Measurements from ENCODE around the gene TCF3.

The TCF3 gene

DNA sequence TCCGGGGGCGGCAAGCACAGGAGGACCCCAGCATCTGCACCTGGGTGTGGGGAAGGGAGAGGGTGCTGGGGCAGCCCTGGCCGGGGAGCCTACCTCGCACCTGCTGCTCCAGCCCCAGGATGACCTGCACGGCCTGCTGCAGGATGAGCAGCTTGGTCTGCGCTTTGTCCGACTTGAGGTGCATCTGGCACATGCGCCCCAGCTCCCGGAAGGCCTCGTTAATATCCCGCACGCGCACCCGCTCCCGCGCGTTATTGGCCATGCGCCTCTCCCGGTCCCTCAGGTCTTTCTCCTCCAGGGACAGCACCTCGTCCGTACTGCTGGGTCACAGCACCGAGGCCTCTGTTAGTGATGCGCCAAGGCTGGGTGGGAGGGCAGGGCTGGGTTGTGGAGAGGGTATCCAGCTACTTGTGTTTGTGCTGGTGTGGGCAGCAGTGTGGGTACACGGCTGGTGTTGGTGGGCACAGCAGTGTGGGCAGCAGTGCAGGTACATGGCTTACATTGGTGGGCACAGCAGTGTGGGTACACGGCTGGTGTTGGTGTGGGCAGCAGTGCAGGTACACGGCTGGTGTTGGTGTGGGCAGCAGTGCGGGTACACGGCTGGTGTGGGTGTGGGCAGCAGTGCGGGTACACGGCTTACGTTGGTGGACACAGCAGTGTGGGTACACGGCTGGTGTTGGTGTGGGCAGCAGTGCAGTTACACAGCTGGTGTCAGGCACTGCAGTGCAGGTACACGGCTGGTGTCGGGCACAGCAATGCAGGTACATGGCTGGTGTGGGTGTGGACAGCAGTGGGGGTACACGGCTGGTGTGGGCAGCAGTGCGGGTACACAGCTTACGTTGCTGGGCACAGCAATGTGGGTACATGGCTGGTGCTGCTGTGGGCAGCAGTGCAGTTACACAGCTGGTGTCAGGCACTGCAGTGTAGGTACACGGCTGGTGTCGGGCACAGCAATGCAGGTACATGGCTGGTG lies 40.0 kb downstream of the TCF3 start:
- H3K4me3 ChIP-seq (ENCODE audit: low read depth in 1 of 5, low read length in 5 of 5) = no peak overlapping the region
- peaks cover 0 to 70% (median 56%) of the 10 kb centered on the region in 5 donors for H3K36me3 ChIP-seq (ENCODE audit: control insufficient read depth in 5 of 5, insufficient read depth in 5 of 5, low read length in 5 of 5)
- no peak overlapping the region for H3K27ac ChIP-seq (ENCODE audit: low read depth, low read length)
- H3K9ac ChIP-seq (ENCODE audit: low read length in 5 of 5) = no peak overlapping the region
- peaks cover 0 to 14% (median 5%) of the 10 kb centered on the region in 5 donors for H3K4me1 ChIP-seq (ENCODE audit: control insufficient read depth in 5 of 5, insufficient read depth in 5 of 5, low read length in 5 of 5)
- H3K9me3 ChIP-seq (ENCODE audit: control insufficient read depth in 5 of 5, low read length in 5 of 5) = no peaks in the 10 kb centered on the region
- no peaks in the 10 kb centered on the region for H3K27me3 ChIP-seq (ENCODE audit: control insufficient read depth in 5 of 5, insufficient read depth in 4 of 5, low read length in 5 of 5)

DNA sequence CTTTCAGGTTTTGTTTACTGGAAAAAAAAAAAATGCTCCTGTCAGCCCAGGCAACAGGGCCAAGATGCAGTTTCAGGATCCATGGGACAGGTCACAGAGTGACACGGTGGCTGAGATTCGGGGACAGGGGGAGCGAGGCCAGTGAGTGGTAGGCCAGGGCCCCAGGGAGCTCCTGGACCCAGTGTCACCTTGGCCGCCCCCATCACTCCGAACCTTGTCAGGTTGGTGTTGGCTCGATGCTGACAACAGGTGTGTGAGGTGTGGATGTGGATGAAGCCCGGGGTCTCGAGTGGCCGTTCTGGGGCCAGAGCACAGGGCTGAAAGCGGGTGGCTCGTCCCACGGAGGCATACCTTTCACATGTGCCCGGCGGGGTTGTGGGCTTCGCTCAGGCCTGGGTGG lies 41.1 kb downstream of the TCF3 start:
- no peak overlapping the region for H3K4me3 ChIP-seq (ENCODE audit: low read depth in 1 of 5, low read length in 5 of 5)
- H3K27me3 ChIP-seq (ENCODE audit: control insufficient read depth in 5 of 5, insufficient read depth in 4 of 5, low read length in 5 of 5) = no peaks in the 10 kb centered on the region
- H3K9ac ChIP-seq (ENCODE audit: low read length in 5 of 5) = no peak overlapping the region
- peaks cover 0 to 16% (median 7%) of the 10 kb centered on the region in 5 donors for H3K4me1 ChIP-seq (ENCODE audit: control insufficient read depth in 5 of 5, insufficient read depth in 5 of 5, low read length in 5 of 5)
- no peaks in the 10 kb centered on the region for H3K9me3 ChIP-seq (ENCODE audit: control insufficient read depth in 5 of 5, low read length in 5 of 5)
- no peak overlapping the region for H3K27ac ChIP-seq (ENCODE audit: low read depth, low read length)
- peaks cover 0 to 61% (median 54%) of the 10 kb centered on the region in 5 donors for H3K36me3 ChIP-seq (ENCODE audit: control insufficient read depth in 5 of 5, insufficient read depth in 5 of 5, low read length in 5 of 5)

DNA sequence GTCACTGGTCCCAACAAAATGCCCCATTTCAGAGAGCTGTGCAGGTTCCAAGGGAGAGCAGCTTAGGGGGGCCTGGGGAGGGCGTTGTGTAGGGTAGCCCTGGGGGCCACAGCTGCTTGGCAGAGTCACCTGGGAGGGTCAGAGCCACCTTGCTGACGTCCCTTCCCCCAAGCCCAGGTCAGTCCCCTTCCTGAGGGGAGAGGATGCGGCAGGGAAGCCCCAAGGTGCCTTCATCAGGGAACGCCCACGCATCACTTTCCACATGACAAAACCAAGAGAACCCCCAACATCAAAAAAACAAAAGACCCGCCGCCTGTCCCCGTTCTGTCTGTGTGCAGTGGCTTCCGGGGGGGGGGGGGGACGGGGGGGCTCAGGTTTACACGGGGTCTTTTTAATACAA lies 41.8 kb downstream of the TCF3 start:
- peaks cover 0 to 54% (median 50%) of the 10 kb centered on the region in 5 donors for H3K36me3 ChIP-seq (ENCODE audit: control insufficient read depth in 5 of 5, insufficient read depth in 5 of 5, low read length in 5 of 5)
- H3K4me1 ChIP-seq (ENCODE audit: control insufficient read depth in 5 of 5, insufficient read depth in 5 of 5, low read length in 5 of 5) = peaks cover 0 to 23% (median 15%) of the 10 kb centered on the region in 5 donors
- H3K27me3 ChIP-seq (ENCODE audit: control insufficient read depth in 5 of 5, insufficient read depth in 4 of 5, low read length in 5 of 5) = no peaks in the 10 kb centered on the region
- no peak overlapping the region for H3K9ac ChIP-seq (ENCODE audit: low read length in 5 of 5)
- no peak overlapping the region for H3K27ac ChIP-seq (ENCODE audit: low read depth, low read length)
- no peaks in the 10 kb centered on the region for H3K9me3 ChIP-seq (ENCODE audit: control insufficient read depth in 5 of 5, low read length in 5 of 5)
- H3K4me3 ChIP-seq (ENCODE audit: low read depth in 1 of 5, low read length in 5 of 5) = no peak overlapping the region

DNA sequence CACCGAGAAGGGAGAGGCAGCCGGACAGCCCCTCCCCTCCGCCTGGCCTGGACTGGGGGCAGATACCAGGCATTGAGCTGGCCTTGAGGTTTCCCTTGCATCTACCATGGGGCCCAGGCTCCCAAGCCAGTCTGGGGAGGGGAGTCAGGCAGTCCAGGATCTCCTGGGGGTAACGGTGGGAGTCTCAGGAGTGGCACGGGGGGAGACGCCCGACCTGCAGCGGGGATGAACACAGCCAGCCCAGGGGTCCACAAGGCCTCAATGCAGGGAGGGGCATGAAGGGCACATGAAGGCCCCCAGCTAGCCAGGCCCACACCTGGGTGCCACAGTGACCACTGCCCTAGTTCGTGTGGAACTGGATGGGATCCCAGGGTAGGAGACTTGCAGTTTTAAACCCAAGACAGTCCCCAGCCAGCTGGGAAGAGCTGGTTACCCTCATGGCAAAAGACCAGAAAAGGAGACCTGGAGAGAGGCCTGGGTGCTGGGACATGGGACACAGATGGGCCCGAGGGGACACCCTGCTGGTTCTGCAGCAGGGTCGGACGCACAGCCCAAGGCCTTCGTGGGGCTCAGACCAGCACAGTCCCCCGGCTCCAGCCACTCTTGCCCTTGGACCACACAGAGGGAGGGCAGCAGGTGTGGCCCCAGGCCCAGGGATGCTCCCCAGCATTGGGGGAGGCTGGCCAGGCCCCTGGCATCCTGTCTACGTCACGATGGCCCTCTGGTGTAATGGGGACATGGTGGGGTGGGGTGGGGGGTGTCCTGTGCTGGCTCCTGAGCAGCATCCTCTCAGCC lies 42.5 kb downstream of the TCF3 start:
- no peak overlapping the region for H3K27ac ChIP-seq (ENCODE audit: low read depth, low read length)
- no peak overlapping the region for H3K4me3 ChIP-seq (ENCODE audit: low read depth in 1 of 5, low read length in 5 of 5)
- H3K9ac ChIP-seq (ENCODE audit: low read length in 5 of 5) = no peak overlapping the region
- peaks cover 0 to 27% (median 17%) of the 10 kb centered on the region in 5 donors for H3K4me1 ChIP-seq (ENCODE audit: control insufficient read depth in 5 of 5, insufficient read depth in 5 of 5, low read length in 5 of 5)
- H3K9me3 ChIP-seq (ENCODE audit: control insufficient read depth in 5 of 5, low read length in 5 of 5) = no peaks in the 10 kb centered on the region
- H3K36me3 ChIP-seq (ENCODE audit: control insufficient read depth in 5 of 5, insufficient read depth in 5 of 5, low read length in 5 of 5) = peaks cover 0 to 47% (median 43%) of the 10 kb centered on the region in 5 donors
- no peaks in the 10 kb centered on the region for H3K27me3 ChIP-seq (ENCODE audit: control insufficient read depth in 5 of 5, insufficient read depth in 4 of 5, low read length in 5 of 5)

DNA sequence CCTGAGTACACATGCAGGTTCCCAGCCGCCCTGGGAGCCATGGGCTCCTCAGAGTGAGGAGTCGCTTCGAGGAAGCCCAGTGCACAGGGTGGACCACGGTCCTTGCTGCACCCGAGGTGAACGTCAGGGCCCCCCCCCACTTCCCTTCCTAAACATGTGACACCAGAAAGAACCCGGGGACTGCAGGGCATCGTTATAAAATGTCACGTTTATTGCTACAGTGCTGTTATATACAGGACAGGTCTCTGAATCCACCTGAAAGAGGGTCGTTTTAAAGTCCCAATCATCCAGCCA lies 43.4 kb downstream of the TCF3 start:
- Histone ChIP-seq H3K36me3 (ENCODE audit: control insufficient read depth in 5 of 5, insufficient read depth in 5 of 5, low read length in 5 of 5) (peaks cover 0 to 39% (median 35%) of the 10 kb centered on the region in 5 donors), H3K27me3 (ENCODE audit: control insufficient read depth in 5 of 5, insufficient read depth in 4 of 5, low read length in 5 of 5) (no peaks in the 10 kb centered on the region), H3K27ac (ENCODE audit: low read depth, low read length) (no peak overlapping the region), H3K9me3 (ENCODE audit: control insufficient read depth in 5 of 5, low read length in 5 of 5) (no peaks in the 10 kb centered on the region), H3K4me1 (ENCODE audit: control insufficient read depth in 5 of 5, insufficient read depth in 5 of 5, low read length in 5 of 5) (peaks cover 0 to 35% (median 25%) of the 10 kb centered on the region in 5 donors), H3K9ac (ENCODE audit: low read length in 5 of 5) (peak overlapping the region in 1 of 5 donors; percentile 41), H3K4me3 (ENCODE audit: low read depth in 1 of 5, low read length in 5 of 5) (no peak overlapping the region)

DNA sequence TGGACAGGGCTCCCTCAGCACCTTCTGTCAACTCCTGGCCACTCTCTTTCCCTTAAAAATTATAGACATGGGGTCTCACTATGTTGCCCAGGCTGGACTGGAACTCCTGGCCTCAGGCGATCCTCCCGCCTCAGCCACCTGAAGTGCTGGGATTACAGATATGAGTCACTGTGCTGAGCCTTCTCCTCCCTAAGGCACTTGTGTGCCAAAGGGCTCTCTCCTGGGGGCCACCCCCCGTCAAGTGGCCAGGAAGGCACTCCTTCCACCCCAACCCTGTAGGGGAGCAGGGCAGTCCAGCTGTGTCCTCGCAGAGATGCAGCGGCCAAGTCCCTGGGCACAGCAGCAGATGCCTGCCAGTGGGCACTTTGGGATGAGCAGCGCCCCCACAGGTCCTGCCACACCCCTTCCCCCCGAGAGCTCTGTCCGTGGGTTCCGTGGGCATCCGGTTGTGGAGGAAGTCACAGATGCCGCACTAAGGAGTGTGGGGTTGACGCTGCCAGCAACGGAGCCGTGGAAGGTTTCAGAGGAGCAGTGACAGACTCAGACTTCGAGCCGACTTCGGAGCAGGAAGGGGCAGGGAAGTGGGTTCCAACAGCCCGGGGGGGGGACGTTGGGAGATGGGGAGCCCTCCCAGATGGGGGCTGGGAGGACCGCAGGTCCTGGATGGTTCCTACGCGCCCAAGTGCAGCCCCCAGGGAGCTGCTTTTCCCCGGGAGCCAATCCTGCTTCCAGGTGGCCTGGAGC lies 43.9 kb downstream of the TCF3 start:
- Histone ChIP-seq H3K4me3 (ENCODE audit: low read depth in 1 of 5, low read length in 5 of 5) (peak overlapping the region in 1 of 5 donors; percentile 37), H3K36me3 (ENCODE audit: control insufficient read depth in 5 of 5, insufficient read depth in 5 of 5, low read length in 5 of 5) (peaks cover 0 to 34% (median 30%) of the 10 kb centered on the region in 5 donors), H3K27ac (ENCODE audit: low read depth, low read length) (no peak overlapping the region), H3K4me1 (ENCODE audit: control insufficient read depth in 5 of 5, insufficient read depth in 5 of 5, low read length in 5 of 5) (peaks cover 0 to 40% (median 30%) of the 10 kb centered on the region in 5 donors), H3K9ac (ENCODE audit: low read length in 5 of 5) (peak overlapping the region in 1 of 5 donors; percentile 41), H3K9me3 (ENCODE audit: control insufficient read depth in 5 of 5, low read length in 5 of 5) (no peaks in the 10 kb centered on the region), H3K27me3 (ENCODE audit: control insufficient read depth in 5 of 5, insufficient read depth in 4 of 5, low read length in 5 of 5) (no peaks in the 10 kb centered on the region)

DNA sequence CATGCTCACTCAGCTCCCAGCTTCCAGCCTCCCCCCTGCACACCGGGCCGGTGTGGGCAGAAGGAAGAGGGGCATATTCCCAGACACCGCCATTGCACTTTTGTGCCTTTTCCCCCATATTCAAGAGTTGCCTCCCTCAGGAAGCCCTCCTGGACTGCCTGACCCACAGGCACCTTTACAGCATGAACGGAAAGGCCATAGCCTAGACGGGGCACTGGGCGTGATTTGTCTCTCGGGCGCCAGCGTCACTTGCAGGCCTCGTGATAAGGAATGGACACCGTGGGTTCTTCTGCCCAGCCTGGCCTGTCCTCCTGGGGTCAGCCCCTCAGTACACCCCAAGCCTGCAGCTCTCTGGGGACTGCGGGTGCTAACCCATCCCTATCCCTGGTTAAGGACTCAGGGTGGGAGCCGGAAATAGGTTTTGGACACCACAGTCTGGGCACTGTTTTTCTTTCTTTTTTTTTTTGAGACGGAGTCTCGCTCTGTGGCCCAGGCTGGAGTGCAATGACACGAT lies 46.2 kb downstream of the TCF3 start:
- Histone ChIP-seq H3K9me3 (ENCODE audit: control insufficient read depth in 5 of 5, low read length in 5 of 5) (no peaks in the 10 kb centered on the region), H3K27me3 (ENCODE audit: control insufficient read depth in 5 of 5, insufficient read depth in 4 of 5, low read length in 5 of 5) (no peaks in the 10 kb centered on the region), H3K36me3 (ENCODE audit: control insufficient read depth in 5 of 5, insufficient read depth in 5 of 5, low read length in 5 of 5) (peaks cover 0 to 20% (median 8%) of the 10 kb centered on the region in 5 donors), H3K27ac (ENCODE audit: low read depth, low read length) (peak overlapping the region; percentile 75), H3K9ac (ENCODE audit: low read length in 5 of 5) (peak overlapping the region; percentile 19 to 80 (median 57)), H3K4me1 (ENCODE audit: control insufficient read depth in 5 of 5, insufficient read depth in 5 of 5, low read length in 5 of 5) (peaks cover 0 to 49% (median 36%) of the 10 kb centered on the region in 5 donors), H3K4me3 (ENCODE audit: low read depth in 1 of 5, low read length in 5 of 5) (peak overlapping the region; percentile 72 to 96 (median 88))

DNA sequence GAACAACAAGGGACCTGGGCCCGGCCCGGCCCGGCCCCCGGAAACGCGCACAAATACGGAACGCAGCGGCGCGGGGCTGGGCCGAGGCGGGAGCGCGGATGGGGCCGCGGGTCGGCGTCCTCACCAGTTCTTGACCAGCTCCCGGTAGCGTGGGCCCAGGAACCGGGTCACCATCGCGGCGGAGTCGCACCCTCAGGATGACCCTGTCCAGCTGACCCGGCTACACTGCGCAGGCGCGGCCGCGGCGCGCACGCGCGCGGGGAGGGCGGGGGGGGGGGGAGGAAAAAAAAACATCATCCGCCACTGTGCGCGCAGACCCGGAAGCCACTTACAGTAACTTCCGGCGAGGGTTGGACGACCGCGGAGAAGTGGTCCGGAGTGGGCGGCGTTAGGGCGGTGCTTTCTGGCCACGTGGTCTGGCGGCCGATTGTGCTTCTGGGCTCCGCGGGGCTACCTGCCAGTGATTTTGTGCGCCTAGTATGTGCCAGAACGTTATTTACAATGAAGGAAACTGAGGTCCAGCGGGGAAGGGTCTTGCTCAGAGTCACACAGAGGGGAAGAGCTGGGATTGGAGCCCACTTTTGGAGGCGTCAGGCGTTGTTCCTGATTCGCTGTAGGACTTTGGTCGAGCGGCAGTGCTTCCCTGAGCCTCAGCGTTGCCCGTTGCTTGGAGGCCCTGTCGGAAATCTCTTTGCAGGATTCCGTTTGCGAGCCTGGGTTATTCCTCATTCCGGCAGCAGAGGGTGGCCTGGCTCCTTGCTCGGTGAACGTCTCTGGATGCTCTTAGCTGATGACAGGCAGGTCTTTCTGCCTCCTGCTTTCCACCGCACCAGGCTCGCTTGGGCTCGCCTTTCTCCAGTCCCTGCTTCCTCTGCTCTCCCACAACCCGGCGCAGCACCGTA lies 46.9 kb downstream of the TCF3 start, which contains the start of gene UQCR11:
Gene UQCR11 (minus strand): TSS at position 227 of the 902 bp plus-strand sequence. CDS start 53 bp downstream, at position 174.
- Histone ChIP-seq H3K4me3 (ENCODE audit: low read depth in 1 of 5, low read length in 5 of 5) (peak within 1 kb of the TSS; percentile 77 to 96 (median 88)), H3K27me3 (ENCODE audit: control insufficient read depth in 5 of 5, insufficient read depth in 4 of 5, low read length in 5 of 5) (no peaks in the 10 kb centered on the region), H3K4me1 (ENCODE audit: control insufficient read depth in 5 of 5, insufficient read depth in 5 of 5, low read length in 5 of 5) (peaks cover 0 to 49% (median 36%) of the 10 kb centered on the region in 5 donors), H3K27ac (ENCODE audit: low read depth, low read length) (peak within 1 kb of the TSS; percentile 75), H3K36me3 (ENCODE audit: control insufficient read depth in 5 of 5, insufficient read depth in 5 of 5, low read length in 5 of 5) (peaks cover 0 to 17% (median 6%) of the 10 kb centered on the region in 5 donors), H3K9ac (ENCODE audit: low read length in 5 of 5) (peak within 1 kb of the TSS; percentile 63 to 99 (median 95)), H3K9me3 (ENCODE audit: control insufficient read depth in 5 of 5, low read length in 5 of 5) (no peaks in the 10 kb centered on the region)
